GM12891 (cell line): ENCODE data around the gene PCSK6.

Experiments used
- POLR2A ChIP-seq: IDR thresholded peaks from 2 replicates; pipeline ENCODE4 v1.6.1; 2011; ENCODE audit warnings: low read depth, low read length, control low read depth
- POLR2AphosphoS5 ChIP-seq: IDR thresholded peaks from 2 replicates; pipeline ENCODE4 v1.6.1; 2011; ENCODE audit warnings: low read depth, low read length, control low read depth
- SPI1 ChIP-seq: IDR thresholded peaks from 2 replicates; pipeline ENCODE4 v1.6.1; 2011; ENCODE audit warnings: low read depth, low read length, control low read depth
- TAF1 ChIP-seq: IDR thresholded peaks from 2 replicates; pipeline ENCODE4 v1.6.1; 2011; ENCODE audit warnings: low read depth, low read length, control low read depth

DNA sequence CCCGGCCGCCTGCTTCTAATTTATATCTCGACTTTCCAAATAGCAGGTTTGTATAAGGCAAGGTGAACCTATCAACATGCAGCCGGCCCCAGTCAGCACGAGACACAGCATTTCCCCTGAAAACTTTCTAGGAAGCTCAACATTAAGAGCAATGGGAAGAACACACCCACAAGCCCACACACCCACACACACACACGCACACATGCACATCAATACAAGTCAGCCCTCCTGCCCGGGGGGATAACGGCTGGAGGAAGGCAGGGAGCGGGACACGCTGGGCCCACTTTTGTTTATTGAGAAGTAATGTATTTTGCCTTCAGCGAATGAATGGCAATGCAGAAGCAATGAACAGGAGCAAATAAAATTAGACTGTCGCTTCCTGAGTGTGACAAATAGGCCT lies 83.5 kb downstream of the PCSK6 start:
- TF ChIP-seq POLR2AphosphoS5 (no peak), TAF1 (no peak), POLR2A (no peak), SPI1 (no peak)
